GM21526 (cell line): ENCODE results near the gene GJD2.

Source experiments
- ATAC-seq: cut with Tn5 transposase; IDR thresholded peaks from one replicate; pipeline ENCODE4 v1.9.1; 2021; ENCODE audit warnings: moderate library complexity; ENCODE audit not compliant: unreplicated experiment, low FRiP score

The GJD2 gene

GRCh38 chr15:34729056-34729455 is 25.7 kb downstream of the GJD2 start:
- ATAC-seq, result no peak

GRCh38 chr15:34726406-34727100 is 28.2 kb downstream of the GJD2 start:
- no peak for ATAC-seq

- ATAC-seq, result no peak
Measured at GRCh38 chr15:34725556-34725955, 29.2 kb downstream of the GJD2 start.

- ATAC-seq, result no peak
Measured at GRCh38 chr15:34724481-34724880, 30.3 kb downstream of the GJD2 start.

GRCh38 chr15:34722439-34722836 is 32.4 kb downstream of the GJD2 start:
- ATAC-seq, result no peak

- ATAC-seq, result no peak
Measured at GRCh38 chr15:34721802-34722438, 32.9 kb downstream of the GJD2 start.

GRCh38 chr15:34721157-34721801 is 33.5 kb downstream of the GJD2 start:
- no peak for ATAC-seq

- ATAC-seq, result no peak
Measured at GRCh38 chr15:34719695-34720094, 35.1 kb downstream of the GJD2 start.

GRCh38 chr15:34718681-34719665 is 35.8 kb downstream of the GJD2 start:
- no peak for ATAC-seq

- ATAC-seq, result no peak
Measured at GRCh38 chr15:34717729-34718128, 37.1 kb downstream of the GJD2 start.

GRCh38 chr15:34716111-34716510 is 38.7 kb downstream of the GJD2 start:
- ATAC-seq, result no peak

- ATAC-seq, result no peak
Measured at GRCh38 chr15:34714476-34715121, 40.2 kb downstream of the GJD2 start.

- ATAC-seq, result no peak
Measured at GRCh38 chr15:34713635-34714034, 41.2 kb downstream of the GJD2 start.

- ATAC-seq, result no peak
Measured at GRCh38 chr15:34709866-34710265, 44.9 kb downstream of the GJD2 start.

- no peak for ATAC-seq
Measured at GRCh38 chr15:34708422-34708821, 46.4 kb downstream of the GJD2 start.

- no peak for ATAC-seq
Measured at GRCh38 chr15:34701536-34701935, 53.3 kb downstream of the GJD2 start.
